OCI-LY3 (cell line): ENCODE results near the gene NTRK1.
A peak's percentile ranks its signal among the peaks of the same experiment; 100 is the strongest.

Experiments used
- H2AFZ ChIP-seq: fragments of 200-600, 300-600 bp; shearing (Covaris generic); 2 replicates; pipeline ENCODE4 v1.6.0; 2014; ENCODE audit warnings: antibody characterized with exemption, low read depth, low read length
- H3K27ac ChIP-seq: fragments of 200-600, 300-600 bp; sonication (generic); 2 replicates; pipeline ENCODE4 v1.5.1; 2014; ENCODE audit warnings: mild to moderate bottlenecking, low read length, moderate library complexity, mixed read lengths
- H3K27me3 ChIP-seq: fragments of 200-600, 300-600 bp; sonication (generic); 2 replicates; pipeline ENCODE4 v1.6.1; 2014; ENCODE audit warnings: low read depth, low read length, mixed read lengths
- H3K36me3 ChIP-seq: fragments of 200-600, 300-600 bp; sonication (generic); replicated peaks from 2 replicates; pipeline ENCODE3; 2014; ENCODE audit warnings: low read depth, low read length, mixed read lengths
- H3K4me1 ChIP-seq: fragments of 300-600, 200-600 bp; sonication (generic); 2 replicates; pipeline ENCODE4 v1.6.1; 2014; ENCODE audit warnings: low read length, mixed read lengths
- H3K4me2 ChIP-seq: fragments of 200-600, 300-600 bp; sonication (generic); 2 replicates; pipeline ENCODE4 v1.6.1; 2014; ENCODE audit warnings: low read length, mixed read lengths
- H3K4me3 ChIP-seq: fragments of 300-600, 200-600 bp; sonication (generic); 2 replicates; pipeline ENCODE4 v1.5.1; 2014; ENCODE audit warnings: antibody characterized with exemption, mild to moderate bottlenecking, low read length, moderate library complexity
- H3K79me2 ChIP-seq: fragments of 300-600, 200-600 bp; shearing (Covaris generic); 2 replicates; pipeline ENCODE4 v1.6.1; 2014; ENCODE audit warnings: mild to moderate bottlenecking, low read length, mixed read lengths
- H3K9ac ChIP-seq: fragments of 300-600, 200-600 bp; shearing (Covaris generic); 2 replicates; pipeline ENCODE4 v1.6.0; 2014; ENCODE audit warnings: mild to moderate bottlenecking, low read length, moderate library complexity
- H3K9me3 ChIP-seq: fragments of 200-600, 300-600 bp; shearing (Covaris generic); 2 replicates; pipeline ENCODE4 v1.6.1; 2014; ENCODE audit warnings: low read length, mixed read lengths; ENCODE audit not compliant: insufficient read depth
- H4K20me1 ChIP-seq: fragments of 200-600, 300-600 bp; sonication (generic); 2 replicates; pipeline ENCODE4 v1.6.1; 2016; ENCODE audit warnings: low read length, mixed read lengths; ENCODE audit not compliant: insufficient read depth
- EZH2phosphoT487 ChIP-seq: fragments of 200-600 bp; shearing (Covaris generic); IDR thresholded peaks from 2 replicates; pipeline ENCODE4 v1.6.1; 2018; ENCODE audit warnings: antibody characterized with exemption, mixed run types, low read depth
- TF ChIP-seq, protein P1 (sequence below): fragments of 200-600, 300-600 bp; sonication (generic); IDR thresholded peaks from 2 replicates; pipeline ENCODE4 v1.5.1; 2014; ENCODE audit warnings: antibody characterized with exemption, low read length, low read depth

NTRK1 gene

DNA sequence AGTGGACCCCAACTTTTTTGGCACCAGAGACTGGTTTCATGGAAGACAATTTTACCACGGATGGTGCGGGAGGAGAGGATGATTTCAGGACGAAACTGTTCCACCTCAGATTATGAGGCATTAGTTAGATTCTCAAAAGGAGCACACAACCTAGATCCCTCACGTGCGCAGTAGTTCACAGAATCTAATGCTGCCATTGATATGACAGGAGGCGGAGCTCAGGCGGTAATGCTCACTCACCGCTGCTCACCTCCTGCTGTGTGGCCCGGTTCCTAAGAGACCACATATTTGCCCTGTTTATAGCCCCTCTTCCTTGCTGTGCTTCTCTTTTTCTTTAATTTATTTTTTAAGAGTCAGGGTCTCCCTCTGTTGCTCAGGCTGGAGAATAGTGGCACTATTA lies 4.6 kb downstream of the NTRK1 start:
- Histone ChIP-seq H3K36me3 (no peaks in the 10 kb centered on the region), H2AFZ (no peak overlapping the region), H3K4me1 (peaks cover 12% of the 10 kb centered on the region; the same call in 1 of the 2 replicates), H3K4me2 (no peak overlapping the region), H3K9ac (no peak overlapping the region), H4K20me1 (no peaks in the 10 kb centered on the region), H3K79me2 (no peaks in the 10 kb centered on the region), H3K27me3 (peaks cover 31% of the 10 kb centered on the region), H3K9me3 (no peaks in the 10 kb centered on the region), H3K27ac (no peak overlapping the region), H3K4me3 (no peak overlapping the region)
- no peak for TF ChIP-seq EZH2phosphoT487
- TF ChIP-seq, protein P1, sequence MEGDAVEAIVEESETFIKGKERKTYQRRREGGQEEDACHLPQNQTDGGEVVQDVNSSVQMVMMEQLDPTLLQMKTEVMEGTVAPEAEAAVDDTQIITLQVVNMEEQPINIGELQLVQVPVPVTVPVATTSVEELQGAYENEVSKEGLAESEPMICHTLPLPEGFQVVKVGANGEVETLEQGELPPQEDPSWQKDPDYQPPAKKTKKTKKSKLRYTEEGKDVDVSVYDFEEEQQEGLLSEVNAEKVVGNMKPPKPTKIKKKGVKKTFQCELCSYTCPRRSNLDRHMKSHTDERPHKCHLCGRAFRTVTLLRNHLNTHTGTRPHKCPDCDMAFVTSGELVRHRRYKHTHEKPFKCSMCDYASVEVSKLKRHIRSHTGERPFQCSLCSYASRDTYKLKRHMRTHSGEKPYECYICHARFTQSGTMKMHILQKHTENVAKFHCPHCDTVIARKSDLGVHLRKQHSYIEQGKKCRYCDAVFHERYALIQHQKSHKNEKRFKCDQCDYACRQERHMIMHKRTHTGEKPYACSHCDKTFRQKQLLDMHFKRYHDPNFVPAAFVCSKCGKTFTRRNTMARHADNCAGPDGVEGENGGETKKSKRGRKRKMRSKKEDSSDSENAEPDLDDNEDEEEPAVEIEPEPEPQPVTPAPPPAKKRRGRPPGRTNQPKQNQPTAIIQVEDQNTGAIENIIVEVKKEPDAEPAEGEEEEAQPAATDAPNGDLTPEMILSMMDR, result no peak

DNA sequence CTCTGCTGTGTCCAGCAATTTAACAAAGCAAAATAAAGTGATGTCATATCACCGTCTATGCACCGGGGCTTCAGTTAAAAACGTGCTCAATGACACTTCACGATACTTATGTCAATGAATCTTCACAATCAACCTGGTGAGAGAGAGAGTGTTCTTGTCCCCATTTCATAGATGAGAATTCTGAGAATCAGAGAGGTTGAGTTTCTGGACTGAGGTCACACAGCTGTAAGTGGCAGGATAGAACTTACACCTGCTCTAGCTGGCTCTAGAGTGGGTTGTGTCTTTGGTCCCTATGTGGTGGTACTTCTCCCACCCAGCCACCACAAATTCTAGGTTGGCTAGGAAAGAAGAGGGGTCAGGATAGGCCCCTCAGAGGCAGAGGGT lies 5.2 kb downstream of the NTRK1 start:
- Histone ChIP-seq H4K20me1 (no peaks in the 10 kb centered on the region), H3K36me3 (no peaks in the 10 kb centered on the region), H3K9me3 (no peaks in the 10 kb centered on the region), H3K9ac (no peak overlapping the region), H3K27ac (no peak overlapping the region), H3K4me1 (peaks cover 8% of the 10 kb centered on the region; the same call in 1 of the 2 replicates), H3K4me2 (no peak overlapping the region), H3K79me2 (no peaks in the 10 kb centered on the region), H3K4me3 (no peak overlapping the region), H2AFZ (no peak overlapping the region), H3K27me3 (peaks cover 33% of the 10 kb centered on the region)
- TF ChIP-seq, protein P1, result no peak
- TF ChIP-seq EZH2phosphoT487, result no peak

DNA sequence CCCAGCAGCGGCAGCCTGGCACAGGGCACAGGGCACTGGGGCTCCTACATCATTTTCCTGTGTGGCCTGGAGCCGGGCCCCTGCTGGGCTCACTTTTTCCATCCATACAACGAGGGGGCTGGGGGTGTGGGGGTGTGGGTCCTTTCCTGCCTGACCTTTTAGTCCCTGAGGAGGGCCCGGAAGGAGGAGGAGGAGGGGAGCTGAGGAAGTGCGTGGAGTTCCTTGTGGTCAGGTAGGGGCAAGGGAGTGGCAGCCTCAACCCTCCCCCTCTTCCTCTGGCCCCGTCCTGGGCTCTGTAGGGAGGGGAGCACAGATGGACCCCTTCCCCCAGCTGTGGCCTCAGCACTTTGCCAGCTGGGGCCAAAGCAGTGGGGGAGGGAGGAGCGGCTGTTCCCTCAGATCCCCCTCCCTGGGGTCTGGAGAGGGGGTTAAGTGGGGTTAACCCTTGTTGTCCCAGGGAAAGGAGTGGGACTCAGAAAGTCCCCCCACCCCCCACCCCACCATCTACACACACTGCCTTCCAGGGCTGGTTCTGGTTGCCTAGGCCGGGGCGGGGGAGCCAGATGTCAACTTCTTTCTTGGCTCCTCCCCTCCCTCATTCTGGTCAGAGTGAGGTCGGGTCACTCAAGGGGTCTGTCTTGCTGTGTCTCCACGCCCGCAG lies 5.7 kb downstream of the NTRK1 start:
- Histone ChIP-seq H4K20me1 (no peaks in the 10 kb centered on the region), H3K79me2 (no peaks in the 10 kb centered on the region), H3K4me3 (no peak overlapping the region), H3K27ac (no peak overlapping the region), H3K9me3 (no peaks in the 10 kb centered on the region), H3K36me3 (no peaks in the 10 kb centered on the region), H2AFZ (no peak overlapping the region), H3K9ac (no peak overlapping the region), H3K4me1 (peaks cover 5% of the 10 kb centered on the region; the same call in 1 of the 2 replicates), H3K4me2 (no peak overlapping the region), H3K27me3 (peaks cover 31% of the 10 kb centered on the region)
- TF ChIP-seq EZH2phosphoT487, result no peak
- TF ChIP-seq, protein P1, result no peak

DNA sequence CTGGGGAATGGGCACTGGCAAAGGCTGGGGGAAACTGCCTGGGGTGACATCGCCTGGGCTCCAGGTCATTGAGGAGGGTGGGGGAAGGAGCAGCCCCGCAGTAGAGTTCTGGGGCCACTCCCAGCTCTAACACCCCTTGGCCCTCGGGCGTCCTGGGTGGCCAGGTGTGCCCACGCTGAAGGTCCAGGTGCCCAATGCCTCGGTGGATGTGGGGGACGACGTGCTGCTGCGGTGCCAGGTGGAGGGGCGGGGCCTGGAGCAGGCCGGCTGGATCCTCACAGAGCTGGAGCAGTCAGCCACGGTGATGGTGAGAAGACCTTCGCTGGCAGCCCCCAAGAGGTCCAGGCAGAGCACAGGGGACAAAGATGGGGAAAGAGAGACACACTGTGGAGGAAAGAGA lies 7.7 kb downstream of the NTRK1 start:
- TF ChIP-seq, protein P1, result 0 out of 2 replicates have a peak, but pooled peaks have one; percentile 5
- TF ChIP-seq EZH2phosphoT487, result no peak
- Histone ChIP-seq H3K4me1 (peaks cover 2% of the 10 kb centered on the region; the same call in 1 of the 2 replicates), H2AFZ (no peak overlapping the region), H3K79me2 (no peaks in the 10 kb centered on the region), H3K9me3 (no peaks in the 10 kb centered on the region), H3K4me3 (no peak overlapping the region), H3K36me3 (no peaks in the 10 kb centered on the region), H3K27me3 (peaks cover 25% of the 10 kb centered on the region), H3K9ac (no peak overlapping the region), H3K4me2 (no peak overlapping the region), H3K27ac (no peak overlapping the region), H4K20me1 (no peaks in the 10 kb centered on the region)
